Nephron (organoid): ENCODE results near the gene CDKN1A.
"Not testable (repeated sequence)": the region's sequence is repeated elsewhere in the genome, so short reads cannot be mapped to it uniquely, and the experiment has no call there.

Experiments
- H3K27ac Mint-ChIP-seq, 3 experiments: 2 replicates each; pipeline ENCODE4 v1.8.0; 2020; ENCODE audit warnings: mixed read lengths in 3 of 3, mild to moderate bottlenecking in 2 of 3, moderate library complexity in 1 of 3
- H3K27me3 Mint-ChIP-seq: 2 replicates; pipeline ENCODE4 v1.8.0; 2021; ENCODE audit warnings: low read depth, mild to moderate bottlenecking, moderate library complexity, mixed read lengths
- H3K36me3 Mint-ChIP-seq: 2 replicates; pipeline ENCODE4 v1.8.0; 2020; ENCODE audit warnings: low read depth, mixed read lengths
- H3K4me1 Mint-ChIP-seq: 2 replicates; pipeline ENCODE4 v1.8.0; 2020; ENCODE audit warnings: mixed read lengths
- H3K4me3 Mint-ChIP-seq, 3 experiments: 2 replicates each; pipeline ENCODE4 v1.8.0; 2020; ENCODE audit warnings: mild to moderate bottlenecking in 3 of 3, mixed read lengths in 3 of 3, moderate library complexity in 2 of 3
- H3K9me3 Mint-ChIP-seq: 2 replicates; pipeline ENCODE4 v1.8.0; 2020; ENCODE audit warnings: mixed read lengths
- CTCF ChIP-seq, 3 experiments: fragments of 200-600 bp; sonication (generic); IDR thresholded peaks; one replicate each; pipeline ENCODE4 v1.5.0; 2021; ENCODE audit warnings: antibody characterized with exemption in 3 of 3; ENCODE audit not compliant: unreplicated experiment in 3 of 3

The CDKN1A gene

GRCh38 chr6:36722365-36722764 lies 43.9 kb downstream of the CDKN1A start:
- H3K27me3 Mint-ChIP-seq: peaks cover 14% of the 10 kb centered on the region
- peaks cover 8% of the 10 kb centered on the region for H3K4me1 Mint-ChIP-seq
- H3K4me3 Mint-ChIP-seq: no peak overlapping the region
- H3K9me3 Mint-ChIP-seq: no peaks in the 10 kb centered on the region
- no peak overlapping the region for H3K27ac Mint-ChIP-seq
- no peak for TF ChIP-seq CTCF (IDR thresholded peaks at IDR 0.05; ENCODE audit: unreplicated experiment in 3 of 3)
- no peaks in the 10 kb centered on the region for H3K36me3 Mint-ChIP-seq

GRCh38 chr6:36722879-36723278 lies 44.4 kb downstream of the CDKN1A start:
- H3K9me3 Mint-ChIP-seq: no peaks in the 10 kb centered on the region
- peaks cover 10% of the 10 kb centered on the region for H3K4me1 Mint-ChIP-seq
- peaks cover 14% of the 10 kb centered on the region for H3K27me3 Mint-ChIP-seq
- no peak for TF ChIP-seq CTCF (IDR thresholded peaks at IDR 0.05; ENCODE audit: unreplicated experiment in 3 of 3)
- H3K4me3 Mint-ChIP-seq: no peak overlapping the region
- H3K27ac Mint-ChIP-seq: no peak overlapping the region
- no peaks in the 10 kb centered on the region for H3K36me3 Mint-ChIP-seq

GRCh38 chr6:36723992-36724391 lies 45.5 kb downstream of the CDKN1A start:
- H3K27me3 Mint-ChIP-seq: peaks cover 13% of the 10 kb centered on the region
- H3K4me3 Mint-ChIP-seq, H3K36me3 Mint-ChIP-seq, H3K27ac Mint-ChIP-seq, H3K9me3 Mint-ChIP-seq: not testable (repeated sequence)
- peaks cover 16% of the 10 kb centered on the region for H3K4me1 Mint-ChIP-seq

GRCh38 chr6:36724514-36725390 lies 46.2 kb downstream of the CDKN1A start:
- Mint-ChIP-seq H3K4me1 (peaks cover 20% of the 10 kb centered on the region), H3K27me3 (peaks cover 11% of the 10 kb centered on the region), H3K9me3 (no peaks in the 10 kb centered on the region), H3K27ac (no peak overlapping the region), H3K36me3 (no peaks in the 10 kb centered on the region), H3K4me3 (peak overlapping the region in 1 of 3 experiments; percentile 15)
- peak; percentile 40 to 49 (median 46) for TF ChIP-seq CTCF (IDR thresholded peaks at IDR 0.05; ENCODE audit: unreplicated experiment in 3 of 3)

- Mint-ChIP-seq H3K36me3 (no peaks in the 10 kb centered on the region), H3K27me3 (peaks cover 10% of the 10 kb centered on the region), H3K4me1 (peaks cover 18% of the 10 kb centered on the region), H3K9me3 (no peaks in the 10 kb centered on the region), H3K4me3 (no peak overlapping the region), H3K27ac (no peak overlapping the region)
- no peak for TF ChIP-seq CTCF (IDR thresholded peaks at IDR 0.05; ENCODE audit: unreplicated experiment in 3 of 3)
Measured at GRCh38 chr6:36725581-36725980, 47.1 kb downstream of the CDKN1A start.

GRCh38 chr6:36727505-36728021 lies 49.0 kb downstream of the CDKN1A start:
- no peaks in the 10 kb centered on the region for H3K36me3 Mint-ChIP-seq
- no peaks in the 10 kb centered on the region for H3K9me3 Mint-ChIP-seq
- peaks cover 16% of the 10 kb centered on the region for H3K4me1 Mint-ChIP-seq
- H3K27ac Mint-ChIP-seq: no peak overlapping the region
- peaks cover 3% of the 10 kb centered on the region for H3K27me3 Mint-ChIP-seq
- no peak for TF ChIP-seq CTCF (IDR thresholded peaks at IDR 0.05; ENCODE audit: unreplicated experiment in 3 of 3)
- H3K4me3 Mint-ChIP-seq: no peak overlapping the region
